ENCODE data around the gene TADA3. TPM values are rescaled to one million over a fixed set of nuclear protein-coding genes. Genes with fewer than 3 reads are reported as not detected.

Gene TADA3, protein sequence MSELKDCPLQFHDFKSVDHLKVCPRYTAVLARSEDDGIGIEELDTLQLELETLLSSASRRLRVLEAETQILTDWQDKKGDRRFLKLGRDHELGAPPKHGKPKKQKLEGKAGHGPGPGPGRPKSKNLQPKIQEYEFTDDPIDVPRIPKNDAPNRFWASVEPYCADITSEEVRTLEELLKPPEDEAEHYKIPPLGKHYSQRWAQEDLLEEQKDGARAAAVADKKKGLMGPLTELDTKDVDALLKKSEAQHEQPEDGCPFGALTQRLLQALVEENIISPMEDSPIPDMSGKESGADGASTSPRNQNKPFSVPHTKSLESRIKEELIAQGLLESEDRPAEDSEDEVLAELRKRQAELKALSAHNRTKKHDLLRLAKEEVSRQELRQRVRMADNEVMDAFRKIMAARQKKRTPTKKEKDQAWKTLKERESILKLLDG
- total RNA-seq: 42.2 to 69.9 TPM (median 69.6 TPM) in 3 replicates
- long read RNA-seq, transcript TADA3-201 (9 exons, 2,355 nt): major isoform, 117 of 137 reads
- long read RNA-seq, partial matches to known transcripts: 6 of 137 reads
- long read RNA-seq, other reads (novel, unspliced or antisense): 13 of 137 reads

GRCh38 chr3:9792405-9793160 lies at the start of gene TADA3, which contains the start of gene ARPC4:
Gene TADA3, minus strand, starts transcription at chr3:9792473. Its CDS starts 1,007 bp downstream, at chr3:9791466.
Gene ARPC4, plus strand, starts transcription at chr3:9793082. Its CDS starts 40 bp downstream, at chr3:9793122.
- H3K4me1 Mint-ChIP-seq (ENCODE audit: low read depth): peaks cover 38% of the 10 kb centered on the region
- DNase-seq (ENCODE audit: low spot score): peak; percentile 96
- no peaks in the 10 kb centered on the region for H3K27me3 Mint-ChIP-seq (ENCODE audit: low read depth)
- no peaks in the 10 kb centered on the region for H3K9me3 Mint-ChIP-seq (ENCODE audit: low read depth)
- H3K36me3 Mint-ChIP-seq (ENCODE audit: low read depth): peaks cover 16% of the 10 kb centered on the region
- H3K27ac Mint-ChIP-seq (ENCODE audit: unreplicated experiment): peak within 1 kb of the TSS; percentile 100
- TF ChIP-seq, protein P1, sequence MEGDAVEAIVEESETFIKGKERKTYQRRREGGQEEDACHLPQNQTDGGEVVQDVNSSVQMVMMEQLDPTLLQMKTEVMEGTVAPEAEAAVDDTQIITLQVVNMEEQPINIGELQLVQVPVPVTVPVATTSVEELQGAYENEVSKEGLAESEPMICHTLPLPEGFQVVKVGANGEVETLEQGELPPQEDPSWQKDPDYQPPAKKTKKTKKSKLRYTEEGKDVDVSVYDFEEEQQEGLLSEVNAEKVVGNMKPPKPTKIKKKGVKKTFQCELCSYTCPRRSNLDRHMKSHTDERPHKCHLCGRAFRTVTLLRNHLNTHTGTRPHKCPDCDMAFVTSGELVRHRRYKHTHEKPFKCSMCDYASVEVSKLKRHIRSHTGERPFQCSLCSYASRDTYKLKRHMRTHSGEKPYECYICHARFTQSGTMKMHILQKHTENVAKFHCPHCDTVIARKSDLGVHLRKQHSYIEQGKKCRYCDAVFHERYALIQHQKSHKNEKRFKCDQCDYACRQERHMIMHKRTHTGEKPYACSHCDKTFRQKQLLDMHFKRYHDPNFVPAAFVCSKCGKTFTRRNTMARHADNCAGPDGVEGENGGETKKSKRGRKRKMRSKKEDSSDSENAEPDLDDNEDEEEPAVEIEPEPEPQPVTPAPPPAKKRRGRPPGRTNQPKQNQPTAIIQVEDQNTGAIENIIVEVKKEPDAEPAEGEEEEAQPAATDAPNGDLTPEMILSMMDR (IDR thresholded peaks at IDR 0.05): peak; percentile 8
- peak within 1 kb of the TSS; percentile 94 for H3K4me3 Mint-ChIP-seq (ENCODE audit: unreplicated experiment)

- no peaks in the 10 kb centered on the region for H3K27me3 Mint-ChIP-seq (ENCODE audit: low read depth)
- DNase-seq (ENCODE audit: low spot score): no peak
- peaks cover 19% of the 10 kb centered on the region for H3K4me1 Mint-ChIP-seq (ENCODE audit: low read depth)
- H3K9me3 Mint-ChIP-seq (ENCODE audit: low read depth): no peaks in the 10 kb centered on the region
- TF ChIP-seq, protein P1 (IDR thresholded peaks at IDR 0.05): no peak
- H3K4me3 Mint-ChIP-seq (ENCODE audit: unreplicated experiment): no peak overlapping the region
- H3K27ac Mint-ChIP-seq (ENCODE audit: unreplicated experiment): no peak overlapping the region
- H3K36me3 Mint-ChIP-seq (ENCODE audit: low read depth): peaks cover 17% of the 10 kb centered on the region
Observed at GRCh38 chr3:9841015-9841414, 48.7 kb upstream of the TADA3 start.

GRCh38 chr3:9838856-9839255 lies 46.6 kb upstream of the TADA3 start:
- Mint-ChIP-seq H3K4me1 (ENCODE audit: low read depth) (peaks cover 13% of the 10 kb centered on the region), H3K36me3 (ENCODE audit: low read depth) (peaks cover 25% of the 10 kb centered on the region), H3K27ac (ENCODE audit: unreplicated experiment) (no peak overlapping the region), H3K4me3 (ENCODE audit: unreplicated experiment) (no peak overlapping the region), H3K9me3 (ENCODE audit: low read depth) (no peaks in the 10 kb centered on the region), H3K27me3 (ENCODE audit: low read depth) (no peaks in the 10 kb centered on the region)
- DNase-seq (ENCODE audit: low spot score): no peak
- TF ChIP-seq, protein P1 (IDR thresholded peaks at IDR 0.05): no peak

DNA sequence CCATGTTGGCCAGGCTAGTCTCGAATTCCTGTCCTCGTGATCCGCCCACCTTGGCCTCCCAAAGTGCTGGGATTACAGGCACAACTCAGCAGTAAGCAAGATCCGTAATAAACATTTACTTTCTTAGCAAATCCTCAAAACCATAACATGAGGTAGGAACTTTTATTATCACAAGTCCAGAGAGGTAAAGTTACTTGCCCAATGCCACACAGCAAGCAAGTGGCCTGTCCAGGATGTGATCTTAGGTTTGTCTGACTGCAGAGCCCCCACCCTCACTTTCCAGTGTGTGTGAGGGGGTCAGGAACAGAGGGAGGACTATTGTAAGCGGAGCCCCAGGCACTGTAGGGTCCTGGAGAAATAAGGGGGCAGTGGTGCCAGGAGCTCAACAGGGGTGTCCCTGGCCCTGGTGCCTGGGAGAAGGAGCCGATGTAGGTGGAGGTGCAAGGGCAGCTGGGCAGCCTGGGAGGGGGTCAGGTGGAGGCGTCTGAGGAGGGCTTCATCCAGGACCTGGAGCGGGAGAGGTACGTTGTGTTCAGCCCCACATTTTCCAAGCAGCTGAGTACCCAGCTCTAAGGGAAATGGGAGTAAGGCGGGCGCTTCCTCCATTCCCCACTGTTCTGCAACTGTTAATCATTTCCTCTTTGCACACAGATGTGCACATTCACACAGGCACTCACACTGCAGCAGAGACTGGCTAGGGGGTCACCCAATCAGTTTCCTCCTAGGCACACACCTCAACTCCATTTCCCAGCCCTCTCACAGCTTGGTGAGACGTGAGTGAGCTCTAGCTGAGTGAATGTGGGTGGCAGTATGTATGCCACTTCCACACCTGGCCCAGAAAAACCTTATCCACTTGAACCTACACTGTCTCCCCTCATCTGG lies 45.7 kb upstream of the TADA3 start:
- no peaks in the 10 kb centered on the region for H3K9me3 Mint-ChIP-seq (ENCODE audit: low read depth)
- TF ChIP-seq, protein P1 (IDR thresholded peaks at IDR 0.05): no peak
- H3K36me3 Mint-ChIP-seq (ENCODE audit: low read depth): peaks cover 25% of the 10 kb centered on the region
- peak; percentile 67 for DNase-seq (ENCODE audit: low spot score)
- H3K27ac Mint-ChIP-seq (ENCODE audit: unreplicated experiment): no peak overlapping the region
- H3K4me1 Mint-ChIP-seq (ENCODE audit: low read depth): peaks cover 10% of the 10 kb centered on the region
- H3K4me3 Mint-ChIP-seq (ENCODE audit: unreplicated experiment): no peak overlapping the region
- no peaks in the 10 kb centered on the region for H3K27me3 Mint-ChIP-seq (ENCODE audit: low read depth)
